ENCODE results near the gene HEBP1. TPM values are rescaled to one million over a fixed set of nuclear protein-coding genes. Genes with fewer than 3 reads are reported as not detected.

The HEBP1 gene
- total RNA-seq, 1 donor from 2014 or later = 7.4 TPM

DNA sequence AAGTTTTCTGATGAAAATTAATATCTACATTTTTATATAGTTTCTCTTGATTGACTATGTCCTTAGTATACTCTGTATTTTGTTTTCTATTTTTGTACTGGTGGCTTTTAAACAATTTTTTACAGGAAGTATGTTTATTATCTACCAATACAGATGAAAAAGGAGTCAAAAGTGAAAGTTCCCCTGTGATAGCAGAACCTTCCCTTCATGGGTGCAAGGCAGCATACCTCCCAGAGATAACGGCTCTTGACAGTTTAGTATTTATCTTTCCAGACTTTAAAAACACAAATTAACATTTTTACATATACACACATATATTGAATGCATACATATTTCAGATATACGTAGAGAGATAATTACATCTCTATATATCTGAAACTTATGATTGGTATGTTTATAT, 27.0 kb upstream of the HEBP1 start:
- Histone ChIP-seq H3K27me3 (no peaks in the 10 kb centered on the region), H3K4me3 (no peak overlapping the region), H3K9ac (no peak overlapping the region), H3K79me2 (ENCODE audit: low read depth) (no peaks in the 10 kb centered on the region), H3K4me2 (no peak overlapping the region), H3K4me1 (peaks cover 45% of the 10 kb centered on the region), H3K36me3 (no peaks in the 10 kb centered on the region), H4K20me1 (ENCODE audit: low read depth) (no peaks in the 10 kb centered on the region), H3F3A (ENCODE audit: low read depth) (peaks cover 43% of the 10 kb centered on the region), H3K9me3 (ENCODE audit: low read depth) (no peaks in the 10 kb centered on the region), H2AFZ (replicated peaks) (no peak overlapping the region), H3K27ac (no peak overlapping the region)
- Mint-ChIP-seq H3K27me3 (ENCODE audit: insufficient read depth, low read depth) (no peaks in the 10 kb centered on the region), H3K9me3 (no peaks in the 10 kb centered on the region), H3K4me3 (no peak overlapping the region), H3K36me3 (no peaks in the 10 kb centered on the region), H3K27ac (no peak overlapping the region), H3K4me1 (peaks cover 15% of the 10 kb centered on the region)
- TF ChIP-seq, protein P1, sequence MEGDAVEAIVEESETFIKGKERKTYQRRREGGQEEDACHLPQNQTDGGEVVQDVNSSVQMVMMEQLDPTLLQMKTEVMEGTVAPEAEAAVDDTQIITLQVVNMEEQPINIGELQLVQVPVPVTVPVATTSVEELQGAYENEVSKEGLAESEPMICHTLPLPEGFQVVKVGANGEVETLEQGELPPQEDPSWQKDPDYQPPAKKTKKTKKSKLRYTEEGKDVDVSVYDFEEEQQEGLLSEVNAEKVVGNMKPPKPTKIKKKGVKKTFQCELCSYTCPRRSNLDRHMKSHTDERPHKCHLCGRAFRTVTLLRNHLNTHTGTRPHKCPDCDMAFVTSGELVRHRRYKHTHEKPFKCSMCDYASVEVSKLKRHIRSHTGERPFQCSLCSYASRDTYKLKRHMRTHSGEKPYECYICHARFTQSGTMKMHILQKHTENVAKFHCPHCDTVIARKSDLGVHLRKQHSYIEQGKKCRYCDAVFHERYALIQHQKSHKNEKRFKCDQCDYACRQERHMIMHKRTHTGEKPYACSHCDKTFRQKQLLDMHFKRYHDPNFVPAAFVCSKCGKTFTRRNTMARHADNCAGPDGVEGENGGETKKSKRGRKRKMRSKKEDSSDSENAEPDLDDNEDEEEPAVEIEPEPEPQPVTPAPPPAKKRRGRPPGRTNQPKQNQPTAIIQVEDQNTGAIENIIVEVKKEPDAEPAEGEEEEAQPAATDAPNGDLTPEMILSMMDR (IDR thresholded peaks at IDR 0.05) = no peak
- TF ChIP-seq EZH2phosphoT487 (IDR thresholded peaks at IDR 0.05) = no peak
- no peak for TF ChIP-seq EZH2 (IDR thresholded peaks at IDR 0.05)
- DNase-seq (ENCODE audit: low spot score) = no peak

DNA sequence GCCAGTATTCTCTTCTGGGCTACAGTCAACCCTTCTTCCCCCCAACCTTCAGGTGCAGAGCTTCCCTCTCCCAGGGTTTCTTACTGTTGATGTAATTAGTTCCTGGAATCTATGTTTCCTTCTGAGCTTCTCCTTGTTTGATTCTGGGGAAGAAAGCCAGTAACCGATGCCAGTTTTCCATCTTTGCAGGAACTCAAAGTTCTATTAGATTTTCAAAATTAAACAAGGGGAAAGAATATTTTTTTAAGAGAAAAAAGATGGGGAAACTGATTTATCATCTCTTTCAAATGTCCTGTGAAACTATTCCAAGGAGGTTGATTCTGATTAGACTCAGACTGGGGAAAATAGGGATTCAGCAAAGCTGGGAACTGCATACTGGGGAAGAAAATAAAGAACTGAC, 26.2 kb upstream of the HEBP1 start:
- no peak overlapping the region for H3K4me2 ChIP-seq
- H2AFZ ChIP-seq (replicated peaks) = no peak overlapping the region
- Mint-ChIP-seq H3K9me3 (no peaks in the 10 kb centered on the region), H3K27ac (no peak overlapping the region), H3K4me1 (peaks cover 15% of the 10 kb centered on the region), H3K36me3 (no peaks in the 10 kb centered on the region), H3K4me3 (no peak overlapping the region), H3K27me3 (ENCODE audit: insufficient read depth, low read depth) (no peaks in the 10 kb centered on the region)
- H3K27ac ChIP-seq = no peak overlapping the region
- TF ChIP-seq, protein P1 (IDR thresholded peaks at IDR 0.05) = no peak
- TF ChIP-seq EZH2 (IDR thresholded peaks at IDR 0.05) = no peak
- TF ChIP-seq EZH2phosphoT487 (IDR thresholded peaks at IDR 0.05) = no peak
- no peak for DNase-seq (ENCODE audit: low spot score)
- H4K20me1 ChIP-seq (ENCODE audit: low read depth) = no peaks in the 10 kb centered on the region
- no peaks in the 10 kb centered on the region for H3K27me3 ChIP-seq
- H3K4me1 ChIP-seq = peaks cover 44% of the 10 kb centered on the region
- H3K79me2 ChIP-seq (ENCODE audit: low read depth) = no peaks in the 10 kb centered on the region
- no peaks in the 10 kb centered on the region for H3K9me3 ChIP-seq (ENCODE audit: low read depth)
- peaks cover 36% of the 10 kb centered on the region for H3F3A ChIP-seq (ENCODE audit: low read depth)
- H3K4me3 ChIP-seq = no peak overlapping the region
- H3K36me3 ChIP-seq = no peaks in the 10 kb centered on the region
- no peak overlapping the region for H3K9ac ChIP-seq

DNA sequence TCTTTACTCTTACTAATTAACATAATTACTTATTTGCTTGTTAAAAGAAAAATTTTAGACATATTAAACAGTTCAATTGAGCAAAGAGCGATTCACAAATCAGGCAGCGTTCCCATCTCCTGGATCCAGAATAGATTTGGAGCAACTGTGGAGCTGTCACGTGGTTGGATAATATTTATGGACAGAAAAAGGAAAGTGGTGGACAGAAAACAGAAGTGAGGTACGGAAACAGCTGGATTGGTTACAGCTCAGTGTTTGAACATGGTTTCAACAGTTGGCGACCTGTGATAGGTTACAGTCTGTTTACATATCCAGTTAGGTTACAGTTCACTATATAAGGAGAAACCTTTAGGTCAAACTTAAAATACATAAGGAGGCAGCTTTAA, 24.5 kb upstream of the HEBP1 start:
- no peaks in the 10 kb centered on the region for H3K36me3 Mint-ChIP-seq
- H3K9me3 ChIP-seq (ENCODE audit: low read depth) = no peaks in the 10 kb centered on the region
- no peak overlapping the region for H3K4me3 ChIP-seq
- H3F3A ChIP-seq (ENCODE audit: low read depth) = peaks cover 18% of the 10 kb centered on the region
- peaks cover 27% of the 10 kb centered on the region for H3K4me1 ChIP-seq
- H3K9ac ChIP-seq = no peak overlapping the region
- H3K4me3 Mint-ChIP-seq = no peak overlapping the region
- peaks cover 4% of the 10 kb centered on the region for H3K27me3 Mint-ChIP-seq (ENCODE audit: insufficient read depth, low read depth)
- H2AFZ ChIP-seq (replicated peaks) = no peak overlapping the region
- H3K9me3 Mint-ChIP-seq = no peaks in the 10 kb centered on the region
- H3K4me2 ChIP-seq = no peak overlapping the region
- H3K27ac ChIP-seq = no peak overlapping the region
- H3K27ac Mint-ChIP-seq = no peak overlapping the region
- no peak for DNase-seq (ENCODE audit: low spot score)
- peaks cover 11% of the 10 kb centered on the region for H3K4me1 Mint-ChIP-seq
- H3K79me2 ChIP-seq (ENCODE audit: low read depth) = no peaks in the 10 kb centered on the region
- no peaks in the 10 kb centered on the region for H3K36me3 ChIP-seq
- no peaks in the 10 kb centered on the region for H4K20me1 ChIP-seq (ENCODE audit: low read depth)
- H3K27me3 ChIP-seq = no peaks in the 10 kb centered on the region
- TF ChIP-seq, protein P1 (IDR thresholded peaks at IDR 0.05) = no peak
- TF ChIP-seq EZH2phosphoT487 (IDR thresholded peaks at IDR 0.05) = no peak
